ENCODE data around the gene HOXA10. TPM values are rescaled to one million over a fixed set of nuclear protein-coding genes. Genes with fewer than 3 reads are reported as not detected.

The HOXA10 gene
- total and polyA plus RNA-seq, 4 donors, result 0.03 to 0.70 (median 0.13) TPM

DNA sequence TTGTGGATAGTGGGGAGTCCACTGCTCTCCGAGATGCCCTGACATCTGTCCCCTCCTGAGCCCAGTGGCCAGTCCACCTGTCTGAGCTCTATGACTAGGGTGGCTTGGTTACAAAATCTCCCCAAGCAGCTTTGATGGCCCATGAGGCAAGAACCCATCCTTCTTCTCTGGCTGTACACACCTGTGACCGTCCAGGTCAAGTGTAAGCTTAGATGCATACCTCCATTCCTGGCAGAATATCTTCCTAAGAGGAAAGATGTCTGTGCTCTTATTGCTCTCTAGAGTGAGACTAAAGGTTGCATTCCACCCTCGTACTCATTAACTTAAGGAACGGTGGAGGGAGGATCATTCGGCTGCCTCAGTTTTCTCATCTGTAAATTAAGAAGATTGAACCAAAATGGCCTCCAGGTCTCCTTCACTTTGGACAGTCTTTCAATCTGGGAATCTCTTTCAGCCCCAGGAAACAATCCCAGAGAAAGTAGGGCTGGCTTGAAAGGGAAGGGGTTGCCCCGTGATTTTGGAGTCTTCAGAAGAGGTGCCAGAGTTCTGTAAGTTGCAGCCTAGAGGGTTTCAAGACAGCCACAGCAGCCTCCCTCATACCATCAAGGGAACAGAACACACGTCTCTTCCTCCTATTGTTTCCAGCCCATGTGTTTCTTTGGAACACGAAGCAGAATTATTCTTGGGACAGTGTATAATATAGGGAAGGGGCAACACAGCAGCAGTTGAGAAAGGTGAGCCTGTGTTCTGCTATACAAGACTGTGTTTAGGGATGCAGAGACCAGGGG lies 49.0 kb downstream of the HOXA10 start:
- no peaks in the 10 kb centered on the region for H3K36me3 ChIP-seq (ENCODE audit: control insufficient read depth in 4 of 4, insufficient read depth in 3 of 4, low read depth in 1 of 4, low read length in 3 of 4)
- TF ChIP-seq EGR1 (IDR thresholded peaks at IDR 0.05; ENCODE audit: low read depth in 2 of 2) (no peak), FOXA1 (IDR thresholded peaks at IDR 0.05) (no peak), TAF1 (conservative IDR thresholded peaks at IDR 0.05) (no peak), HNF4G (IDR thresholded peaks at IDR 0.05) (no peak), FOXA2 (IDR thresholded peaks at IDR 0.05) (no peak), SP1 (IDR thresholded peaks at IDR 0.05) (no peak), HNF4A (conservative IDR thresholded peaks at IDR 0.05) (no peak), RXRA (IDR thresholded peaks at IDR 0.05) (no peak), NR2F2 (IDR thresholded peaks at IDR 0.05) (no peak), GABPA (IDR thresholded peaks at IDR 0.05 in 1 of 2, conservative IDR thresholded peaks at IDR 0.05 in 1 of 2) (no peak), JUND (IDR thresholded peaks at IDR 0.05) (no peak)
- TF ChIP-seq, protein P1, sequence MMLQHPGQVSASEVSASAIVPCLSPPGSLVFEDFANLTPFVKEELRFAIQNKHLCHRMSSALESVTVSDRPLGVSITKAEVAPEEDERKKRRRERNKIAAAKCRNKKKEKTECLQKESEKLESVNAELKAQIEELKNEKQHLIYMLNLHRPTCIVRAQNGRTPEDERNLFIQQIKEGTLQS (IDR thresholded peaks at IDR 0.05), result no peak
- TF ChIP-seq, protein P2, sequence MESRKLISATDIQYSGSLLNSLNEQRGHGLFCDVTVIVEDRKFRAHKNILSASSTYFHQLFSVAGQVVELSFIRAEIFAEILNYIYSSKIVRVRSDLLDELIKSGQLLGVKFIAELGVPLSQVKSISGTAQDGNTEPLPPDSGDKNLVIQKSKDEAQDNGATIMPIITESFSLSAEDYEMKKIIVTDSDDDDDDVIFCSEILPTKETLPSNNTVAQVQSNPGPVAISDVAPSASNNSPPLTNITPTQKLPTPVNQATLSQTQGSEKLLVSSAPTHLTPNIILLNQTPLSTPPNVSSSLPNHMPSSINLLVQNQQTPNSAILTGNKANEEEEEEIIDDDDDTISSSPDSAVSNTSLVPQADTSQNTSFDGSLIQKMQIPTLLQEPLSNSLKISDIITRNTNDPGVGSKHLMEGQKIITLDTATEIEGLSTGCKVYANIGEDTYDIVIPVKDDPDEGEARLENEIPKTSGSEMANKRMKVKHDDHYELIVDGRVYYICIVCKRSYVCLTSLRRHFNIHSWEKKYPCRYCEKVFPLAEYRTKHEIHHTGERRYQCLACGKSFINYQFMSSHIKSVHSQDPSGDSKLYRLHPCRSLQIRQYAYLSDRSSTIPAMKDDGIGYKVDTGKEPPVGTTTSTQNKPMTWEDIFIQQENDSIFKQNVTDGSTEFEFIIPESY (IDR thresholded peaks at IDR 0.05), result no peak
- TF ChIP-seq, protein P3, sequence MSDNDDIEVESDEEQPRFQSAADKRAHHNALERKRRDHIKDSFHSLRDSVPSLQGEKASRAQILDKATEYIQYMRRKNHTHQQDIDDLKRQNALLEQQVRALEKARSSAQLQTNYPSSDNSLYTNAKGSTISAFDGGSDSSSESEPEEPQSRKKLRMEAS (IDR thresholded peaks at IDR 0.05), result no peak
- TF ChIP-seq, protein P4, sequence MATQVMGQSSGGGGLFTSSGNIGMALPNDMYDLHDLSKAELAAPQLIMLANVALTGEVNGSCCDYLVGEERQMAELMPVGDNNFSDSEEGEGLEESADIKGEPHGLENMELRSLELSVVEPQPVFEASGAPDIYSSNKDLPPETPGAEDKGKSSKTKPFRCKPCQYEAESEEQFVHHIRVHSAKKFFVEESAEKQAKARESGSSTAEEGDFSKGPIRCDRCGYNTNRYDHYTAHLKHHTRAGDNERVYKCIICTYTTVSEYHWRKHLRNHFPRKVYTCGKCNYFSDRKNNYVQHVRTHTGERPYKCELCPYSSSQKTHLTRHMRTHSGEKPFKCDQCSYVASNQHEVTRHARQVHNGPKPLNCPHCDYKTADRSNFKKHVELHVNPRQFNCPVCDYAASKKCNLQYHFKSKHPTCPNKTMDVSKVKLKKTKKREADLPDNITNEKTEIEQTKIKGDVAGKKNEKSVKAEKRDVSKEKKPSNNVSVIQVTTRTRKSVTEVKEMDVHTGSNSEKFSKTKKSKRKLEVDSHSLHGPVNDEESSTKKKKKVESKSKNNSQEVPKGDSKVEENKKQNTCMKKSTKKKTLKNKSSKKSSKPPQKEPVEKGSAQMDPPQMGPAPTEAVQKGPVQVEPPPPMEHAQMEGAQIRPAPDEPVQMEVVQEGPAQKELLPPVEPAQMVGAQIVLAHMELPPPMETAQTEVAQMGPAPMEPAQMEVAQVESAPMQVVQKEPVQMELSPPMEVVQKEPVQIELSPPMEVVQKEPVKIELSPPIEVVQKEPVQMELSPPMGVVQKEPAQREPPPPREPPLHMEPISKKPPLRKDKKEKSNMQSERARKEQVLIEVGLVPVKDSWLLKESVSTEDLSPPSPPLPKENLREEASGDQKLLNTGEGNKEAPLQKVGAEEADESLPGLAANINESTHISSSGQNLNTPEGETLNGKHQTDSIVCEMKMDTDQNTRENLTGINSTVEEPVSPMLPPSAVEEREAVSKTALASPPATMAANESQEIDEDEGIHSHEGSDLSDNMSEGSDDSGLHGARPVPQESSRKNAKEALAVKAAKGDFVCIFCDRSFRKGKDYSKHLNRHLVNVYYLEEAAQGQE (IDR thresholded peaks at IDR 0.05), result no peak
- TF ChIP-seq, protein P5, sequence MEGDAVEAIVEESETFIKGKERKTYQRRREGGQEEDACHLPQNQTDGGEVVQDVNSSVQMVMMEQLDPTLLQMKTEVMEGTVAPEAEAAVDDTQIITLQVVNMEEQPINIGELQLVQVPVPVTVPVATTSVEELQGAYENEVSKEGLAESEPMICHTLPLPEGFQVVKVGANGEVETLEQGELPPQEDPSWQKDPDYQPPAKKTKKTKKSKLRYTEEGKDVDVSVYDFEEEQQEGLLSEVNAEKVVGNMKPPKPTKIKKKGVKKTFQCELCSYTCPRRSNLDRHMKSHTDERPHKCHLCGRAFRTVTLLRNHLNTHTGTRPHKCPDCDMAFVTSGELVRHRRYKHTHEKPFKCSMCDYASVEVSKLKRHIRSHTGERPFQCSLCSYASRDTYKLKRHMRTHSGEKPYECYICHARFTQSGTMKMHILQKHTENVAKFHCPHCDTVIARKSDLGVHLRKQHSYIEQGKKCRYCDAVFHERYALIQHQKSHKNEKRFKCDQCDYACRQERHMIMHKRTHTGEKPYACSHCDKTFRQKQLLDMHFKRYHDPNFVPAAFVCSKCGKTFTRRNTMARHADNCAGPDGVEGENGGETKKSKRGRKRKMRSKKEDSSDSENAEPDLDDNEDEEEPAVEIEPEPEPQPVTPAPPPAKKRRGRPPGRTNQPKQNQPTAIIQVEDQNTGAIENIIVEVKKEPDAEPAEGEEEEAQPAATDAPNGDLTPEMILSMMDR (IDR thresholded peaks at IDR 0.05; ENCODE audit: low read depth, low read length, missing input control), result no peak
- H3K4me1 ChIP-seq (ENCODE audit: control insufficient read depth in 4 of 4, insufficient read depth in 4 of 4, low read length in 3 of 4), result peaks cover 5 to 16% (median 9%) of the 10 kb centered on the region in 4 donors
- H3K9me3 ChIP-seq (ENCODE audit: control insufficient read depth in 4 of 4, low read length in 3 of 4), result peaks cover 0 to 4% (median 0%) of the 10 kb centered on the region in 4 donors
- H3K9ac ChIP-seq (ENCODE audit: low read depth in 1 of 2, low read length in 2 of 2), result no peak overlapping the region
- no peak for DNase-seq (ENCODE audit: low spot score)
- H3K27ac ChIP-seq (ENCODE audit: low read depth in 1 of 2, low read length in 2 of 2), result no peak overlapping the region
- H3K4me3 ChIP-seq (ENCODE audit: low read depth in 1 of 3, low read length in 3 of 3), result no peak overlapping the region
- 29% methylated on average over 8 of the region's 8 CpGs for WGBS
- peaks cover 2 to 21% (median 9%) of the 10 kb centered on the region in 4 donors for H3K27me3 ChIP-seq (ENCODE audit: control insufficient read depth in 4 of 4, insufficient read depth in 4 of 4, low read length in 3 of 4)
